HG02870 (cell line): ENCODE measurements around the gene CABP2.
"Not testable (repeated sequence)": the region's sequence is repeated elsewhere in the genome, so short reads cannot be mapped to it uniquely, and the experiment has no call there.

Experiments used
- ATAC-seq: cut with Tn5 transposase; IDR thresholded peaks from one replicate; pipeline ENCODE4 v1.9.1; 2021; ENCODE audit warnings: mild to moderate bottlenecking, moderate library complexity; ENCODE audit not compliant: unreplicated experiment

Gene CABP2

GRCh38 chr11:67522844-67523555 lies at the start of gene CABP2:
Gene CABP2 (minus strand): TSS chr11:67523446. CDS start chr11:67523326, 120 bp downstream.
- ATAC-seq, result no peak

GRCh38 chr11:67572747-67573419 lies 49.6 kb upstream of the CABP2 start:
- no peak for ATAC-seq

- ATAC-seq, result no peak
Observed at GRCh38 chr11:67572305-67572704, 49.1 kb upstream of the CABP2 start.

- ATAC-seq, result no peak
Observed at GRCh38 chr11:67571443-67571842, 48.2 kb upstream of the CABP2 start.

GRCh38 chr11:67564230-67564629 lies 41.0 kb upstream of the CABP2 start:
- no peak for ATAC-seq

GRCh38 chr11:67563705-67564114 lies 40.5 kb upstream of the CABP2 start:
- ATAC-seq, result not testable (repeated sequence)

GRCh38 chr11:67562963-67563704 lies 39.9 kb upstream of the CABP2 start:
- ATAC-seq, result no peak

- peak; percentile 53 for ATAC-seq
Observed at GRCh38 chr11:67561971-67562619, 38.8 kb upstream of the CABP2 start.

GRCh38 chr11:67558084-67558772 lies 35.0 kb upstream of the CABP2 start:
- ATAC-seq, result no peak

- no peak for ATAC-seq
Observed at GRCh38 chr11:67556244-67556643, 33.0 kb upstream of the CABP2 start.

GRCh38 chr11:67551697-67552096 lies 28.5 kb upstream of the CABP2 start:
- ATAC-seq, result not testable (repeated sequence)

GRCh38 chr11:67551127-67551526 lies 27.9 kb upstream of the CABP2 start:
- ATAC-seq, result no peak

GRCh38 chr11:67548555-67549110 lies 25.4 kb upstream of the CABP2 start:
- no peak for ATAC-seq

GRCh38 chr11:67548112-67548511 lies 24.9 kb upstream of the CABP2 start:
- not testable (repeated sequence) for ATAC-seq

- ATAC-seq, result no peak
Observed at GRCh38 chr11:67545280-67545679, 22.0 kb upstream of the CABP2 start.

- ATAC-seq, result no peak
Observed at GRCh38 chr11:67544616-67545242, 21.5 kb upstream of the CABP2 start.

- no peak for ATAC-seq
Observed at GRCh38 chr11:67543585-67543984, 20.3 kb upstream of the CABP2 start.

GRCh38 chr11:67542971-67543370 lies 19.7 kb upstream of the CABP2 start:
- no peak for ATAC-seq

GRCh38 chr11:67542169-67542568 lies 18.9 kb upstream of the CABP2 start:
- ATAC-seq, result no peak

- no peak for ATAC-seq
Observed at GRCh38 chr11:67541198-67541597, 18.0 kb upstream of the CABP2 start.
